Renal cortex interstitium (tissue), 11 donors: ENCODE measurements around the gene RANBP10. TPM values are rescaled to one million over a fixed set of nuclear protein-coding genes. Genes with fewer than 3 reads are reported as not detected.
A peak's percentile ranks its signal among the peaks of the same experiment; 100 is the strongest.

Source experiments
- DNase-seq, 11 donors: peaks; one replicate each; pipeline ENCODE4 v3.0.0-alpha.2; 2013; ENCODE audit warnings: low read depth in 9 of 11, low spot score in 4 of 11; ENCODE audit errors: extremely low read depth in 1 of 11
- polyA plus RNA-seq, 3 donors: library from polyadenylated mRNA; unstranded; fragments of 120-200 nt; gene quantifications; one replicate each; pipeline ENCODE4 v1.2.1, GENCODE V29; 2013; ENCODE audit not compliant: insufficient read length in 3 of 3

The RANBP10 gene
- polyA plus RNA-seq, 3 donors, result 22.7 to 30.4 (median 25.2) TPM

DNA sequence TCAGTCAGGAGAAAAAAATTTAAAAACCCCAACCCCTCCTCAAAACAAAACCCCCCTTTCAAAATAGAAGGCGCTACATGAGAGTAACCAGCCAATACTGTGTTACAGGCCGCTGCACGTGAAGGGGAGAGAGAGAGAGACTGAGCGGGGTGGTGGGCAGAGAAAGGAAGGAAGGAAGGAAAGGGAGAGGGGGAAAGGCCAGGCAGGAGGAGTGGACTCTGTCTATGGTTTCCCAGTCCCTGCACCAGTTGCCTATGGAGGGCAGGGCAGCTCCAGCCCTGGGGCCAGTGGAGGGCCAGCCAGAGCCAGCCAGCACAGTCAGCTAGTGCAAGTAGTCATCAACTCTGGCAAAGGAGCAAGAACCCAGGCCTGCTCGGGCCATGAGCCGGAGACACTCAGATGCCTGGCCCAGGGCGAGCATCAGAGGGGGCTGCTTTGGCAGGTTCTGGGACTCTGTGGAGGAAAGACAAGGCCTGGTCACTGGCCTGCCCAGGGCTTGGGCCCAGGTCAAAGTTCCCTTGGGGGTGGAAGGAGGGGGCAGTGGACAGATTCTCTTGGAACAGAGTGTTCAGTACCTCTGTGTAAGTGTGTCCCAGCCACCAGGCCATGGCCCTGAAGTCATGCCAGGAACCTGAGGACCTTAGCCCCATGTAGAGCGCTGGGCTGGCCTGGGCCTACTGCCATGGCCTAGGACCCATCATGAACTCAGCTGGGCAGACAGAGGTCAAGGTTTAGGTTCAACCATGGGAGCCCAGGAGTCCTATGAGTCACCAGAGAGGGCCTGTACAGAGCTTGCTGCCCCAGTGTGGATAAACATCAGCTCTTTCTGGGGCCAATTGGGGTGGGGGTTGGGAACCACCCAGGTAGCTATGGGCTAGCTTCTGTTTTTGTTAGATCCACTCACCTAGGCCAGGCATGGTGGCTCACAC lies 80.0 kb downstream of the RANBP10 start:
- DNase-seq, result no peak

GRCh38 chr16:67723911-67724305 lies 82.5 kb downstream of the RANBP10 start:
- no peak for DNase-seq

DNA sequence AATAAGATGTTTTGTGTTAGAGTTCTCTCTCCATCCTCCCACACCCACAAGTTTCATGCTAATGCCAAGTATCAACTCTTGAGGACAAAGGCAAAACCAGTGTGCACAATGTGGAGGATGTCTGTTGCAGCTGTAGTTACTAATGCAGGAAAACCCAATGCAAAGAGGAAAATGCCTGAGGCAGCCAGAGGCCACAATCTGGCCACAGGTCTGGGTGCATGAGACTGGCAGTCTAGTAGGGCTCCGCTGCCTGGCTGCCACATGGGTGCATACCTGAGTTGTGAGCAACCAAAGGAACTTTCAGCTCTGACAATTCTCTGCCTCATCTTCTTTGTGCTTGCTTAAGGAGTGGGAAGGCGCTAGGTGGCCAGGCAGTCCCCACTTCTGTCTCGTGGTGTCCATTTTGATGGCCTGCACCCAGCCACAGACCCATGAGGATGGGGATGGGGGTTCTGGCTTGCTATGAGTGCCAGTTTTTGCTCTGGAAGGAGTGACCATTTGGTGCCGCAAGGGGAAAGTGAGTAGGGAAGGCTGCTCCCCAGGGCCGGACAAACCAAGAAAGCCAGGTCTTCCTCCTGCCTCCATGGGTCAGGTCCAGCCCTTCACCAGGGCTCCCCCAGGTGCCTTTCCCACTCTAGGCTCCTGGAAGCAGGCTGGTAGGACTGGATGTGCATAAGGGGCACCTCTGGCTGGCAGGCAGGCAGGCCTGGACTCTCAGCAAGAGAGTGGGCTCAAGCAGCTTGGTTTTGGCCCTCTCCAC lies 83.0 kb downstream of the RANBP10 start:
- DNase-seq, result no peak

DNA sequence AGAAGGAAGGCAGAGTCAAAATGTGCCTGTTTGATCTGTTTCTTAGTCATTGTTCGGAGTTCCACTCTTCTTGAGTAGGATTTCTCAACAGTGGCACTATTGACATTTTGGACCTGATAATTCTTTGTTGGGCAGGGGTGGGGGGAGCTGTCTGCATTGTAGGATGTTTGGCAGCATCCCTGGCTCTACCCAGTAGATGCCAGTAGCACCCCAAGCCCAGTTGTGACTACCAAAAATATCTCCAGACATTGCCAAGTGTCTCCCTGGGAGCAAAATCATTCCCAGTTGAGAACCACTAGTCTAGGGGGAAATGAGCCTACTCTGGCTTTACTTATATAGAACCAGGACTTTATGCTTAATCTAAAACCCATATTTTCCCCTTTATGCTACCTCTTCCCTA lies 86.1 kb downstream of the RANBP10 start:
- no peak for DNase-seq

GRCh38 chr16:67719778-67720144 lies 86.6 kb downstream of the RANBP10 start:
- peak in 1 of 11 donors; percentile 9 for DNase-seq

- DNase-seq, result peak; percentile 84 to 98 (median 93)
These were observed 87.1 kb downstream of the RANBP10 start, which contains the start of gene GFOD2 for GRCh38 chr16:67719048-67719777. Gene GFOD2, minus strand, starts transcription at chr16:67719316. Its CDS starts 33,601 bp downstream, at chr16:67685715.

GRCh38 chr16:67718668-67719047 lies 87.7 kb downstream of the RANBP10 start:
- peak in 2 of 11 donors; percentile 3 to 7 for DNase-seq

DNA sequence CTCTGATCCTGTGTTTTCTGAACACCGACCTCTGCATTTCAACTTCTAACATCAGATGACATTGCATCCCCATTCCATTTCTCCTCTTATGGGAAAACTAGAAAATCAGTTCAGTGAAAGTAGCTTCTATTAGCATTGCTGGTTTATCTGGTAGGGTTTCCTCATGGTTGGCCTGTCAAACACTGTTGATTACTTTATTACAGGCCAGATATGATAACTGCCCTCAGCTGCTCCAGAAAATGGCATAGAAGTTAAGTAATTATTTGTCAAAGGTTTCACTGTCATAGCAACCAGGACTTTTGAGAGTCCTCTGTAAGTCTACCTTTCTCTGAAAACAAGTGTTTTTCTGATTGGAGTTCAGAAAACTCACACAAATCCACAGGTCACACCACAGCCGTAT lies 90.3 kb downstream of the RANBP10 start:
- no peak for DNase-seq

DNA sequence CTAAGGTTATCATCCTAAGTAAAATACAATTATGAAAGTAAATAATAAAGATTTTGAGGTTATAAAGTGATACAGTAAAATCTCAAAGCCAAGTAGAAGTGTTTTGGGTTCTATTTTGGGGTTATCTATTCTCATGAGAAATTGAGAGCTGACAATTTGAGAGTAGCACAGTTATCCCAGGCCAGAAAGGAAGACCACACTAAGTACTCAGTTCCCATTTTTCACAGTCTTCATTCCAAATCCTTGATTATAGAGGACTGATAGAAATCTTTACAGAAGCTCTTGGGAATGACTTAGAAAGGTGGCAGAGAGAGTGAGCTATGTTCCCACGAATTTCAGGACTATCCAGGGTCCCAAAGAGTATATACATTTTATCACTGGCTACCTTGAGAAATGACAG lies 91.8 kb downstream of the RANBP10 start:
- no peak for DNase-seq

- no peak for DNase-seq
These were observed 92.6 kb downstream of the RANBP10 start for GRCh38 chr16:67713647-67714273.

- no peak for DNase-seq
These were observed 95.8 kb downstream of the RANBP10 start for GRCh38 chr16:67710607-67711006.

DNA sequence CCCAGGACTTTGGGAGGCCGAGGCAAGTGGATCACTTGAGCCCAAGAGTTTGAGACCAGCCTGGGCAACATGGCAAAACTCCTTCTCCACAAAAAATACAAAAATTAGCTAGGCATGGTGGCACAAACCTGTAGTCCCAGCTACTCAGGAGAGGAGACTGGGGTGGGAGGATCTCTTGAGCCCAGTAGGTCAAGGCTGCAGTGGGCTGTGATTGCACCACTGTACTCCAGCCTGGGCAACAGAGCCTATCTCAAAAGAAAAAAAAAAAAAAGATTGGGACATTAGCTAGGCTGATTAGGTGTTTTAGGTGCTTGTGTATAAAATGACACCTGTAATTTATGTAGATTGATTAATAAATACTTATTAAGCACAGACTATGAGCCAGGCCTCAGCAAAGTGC lies 97.3 kb downstream of the RANBP10 start:
- no peak for DNase-seq

GRCh38 chr16:67708368-67708771 lies 98.0 kb downstream of the RANBP10 start:
- no peak for DNase-seq

GRCh38 chr16:67707790-67708189 lies 98.6 kb downstream of the RANBP10 start:
- no peak for DNase-seq

- no peak for DNase-seq
These were observed 99.2 kb downstream of the RANBP10 start for GRCh38 chr16:67707210-67707609.

DNA sequence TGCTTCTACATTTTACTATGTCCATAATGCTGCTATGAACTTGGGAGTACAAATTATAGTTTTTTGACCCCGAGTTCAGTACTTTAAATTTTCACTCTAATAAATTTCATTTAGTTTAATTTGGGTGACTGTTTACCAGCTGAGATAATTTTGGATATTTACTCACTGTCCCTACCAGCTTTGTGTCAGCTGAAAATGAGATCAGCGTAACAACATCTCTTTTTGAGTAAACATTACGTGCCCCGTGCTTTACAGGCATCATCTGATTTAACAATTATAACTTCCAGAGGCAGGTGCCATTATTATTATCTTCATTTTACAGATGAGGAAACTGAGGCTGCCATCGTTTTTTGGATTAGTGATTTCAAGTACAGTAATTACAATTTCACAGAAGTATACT lies 102.2 kb downstream of the RANBP10 start:
- no peak for DNase-seq

- DNase-seq, result no peak
These were observed 102.7 kb downstream of the RANBP10 start for GRCh38 chr16:67703626-67704025.

DNA sequence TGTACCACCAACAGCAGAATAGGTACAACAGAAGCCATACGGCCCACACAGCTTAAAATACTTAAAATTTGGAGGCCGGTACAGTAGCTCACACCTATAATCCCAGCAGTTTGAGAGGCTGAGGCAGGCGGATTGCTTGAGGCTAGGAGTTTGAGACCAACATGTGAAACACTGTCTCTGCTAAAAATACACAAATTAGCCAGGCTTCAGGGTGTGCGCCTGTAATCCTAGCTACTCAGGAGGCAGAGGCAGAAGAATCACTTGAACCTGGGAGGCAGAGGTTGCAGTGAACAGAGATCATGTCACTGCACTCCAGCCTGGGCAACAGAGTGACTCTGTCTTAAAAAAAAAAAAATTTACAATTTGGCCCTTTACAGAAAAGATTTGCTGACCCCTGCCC lies 104.2 kb downstream of the RANBP10 start:
- no peak for DNase-seq

- DNase-seq, result no peak
These were observed 104.9 kb downstream of the RANBP10 start for GRCh38 chr16:67701420-67701819.
